Panc1 (cell line): Measurements from ENCODE around the gene EHBP1L1. TPM values are rescaled to one million over a fixed set of nuclear protein-coding genes. Genes with fewer than 3 reads are reported as not detected.

Source experiments
- ATAC-seq: fragments of 200-7000 bp; cut with Tn5 transposase; 2 replicates; pipeline ENCODE4 v1.9.1; 2020; ENCODE audit warnings: mild to moderate bottlenecking, moderate library complexity
- BruUV-seq: library from RNA; stranded (reverse); fragments of 400-500 nt; replicated peaks from 2 replicates; lab custom pipeline; 2021; lab: Mats Ljungman, UMichigan
- CTCF ChIA-PET: fragments of 300-600 bp; sonication (Branson Sonifier 250); formaldehyde crosslinking; loops from one replicate; lab custom pipeline; 2022; ENCODE audit warnings: antibody characterized with exemption; lab: Charles Lee
- POLR2A ChIA-PET: fragments of 300-600 bp; sonication (Branson Sonifier 250); formaldehyde crosslinking; loops from one replicate; lab custom pipeline; 2022; ENCODE audit warnings: antibody characterized with exemption; lab: Charles Lee
- DNase-seq: peaks from one replicate; pipeline ENCODE4 v3.0.0-alpha.2; 2010; ENCODE audit warnings: low read depth, low spot score
- H3K27ac ChIP-seq: 2 replicates; pipeline ENCODE4 v1.5.1; 2011; ENCODE audit warnings: mild to moderate bottlenecking, low read length, inconsistent platforms
- H3K27me3 ChIP-seq: fragments of 200-500 bp; sonication (Bioruptor generic); 2 replicates; pipeline ENCODE4 v1.6.0; 2014; ENCODE audit warnings: low read length, inconsistent platforms; ENCODE audit not compliant: control insufficient read depth, insufficient read depth
- H3K36me3 ChIP-seq: fragments of 200-500 bp; sonication (Bioruptor generic); 2 replicates; pipeline ENCODE4 v1.5.1; 2014; ENCODE audit warnings: inconsistent platforms, mild to moderate bottlenecking, low read length, moderate library complexity; ENCODE audit not compliant: control insufficient read depth, insufficient read depth
- H3K4me1 ChIP-seq: 2 replicates; pipeline ENCODE4 v1.5.1; 2011; ENCODE audit warnings: inconsistent platforms, mild to moderate bottlenecking, low read length, moderate library complexity; ENCODE audit not compliant: control insufficient read depth, insufficient read depth
- H3K4me3 ChIP-seq, 2 experiments: 2 replicates each; pipeline ENCODE4 v1.5.1; 2011 to 2012; ENCODE audit warnings: low read depth in 2 of 2, low read length in 2 of 2, mild to moderate bottlenecking in 2 of 2, inconsistent platforms in 1 of 2, moderate library complexity in 1 of 2
- H3K9me3 ChIP-seq: fragments of 200-500 bp; sonication (Bioruptor generic); 2 replicates; pipeline ENCODE4 v1.5.1; 2014; ENCODE audit warnings: low read depth, mild to moderate bottlenecking, inconsistent platforms, low read length, moderate library complexity; ENCODE audit not compliant: control insufficient read depth, insufficient read depth
- CTCF ChIP-seq: fragments of 450-650 bp; IDR thresholded peaks from 2 replicates; pipeline ENCODE4 v1.5.1; 2017; ENCODE audit warnings: mild to moderate bottlenecking
- POLR2AphosphoS5 ChIP-seq: IDR thresholded peaks from 2 replicates; pipeline ENCODE4 v1.6.1; 2012; ENCODE audit warnings: mild to moderate bottlenecking, low read depth, low read length, moderate library complexity
- REST ChIP-seq, 2 experiments: IDR thresholded peaks; 2 replicates each; pipeline ENCODE4 v1.6.1; 2011 to 2012; ENCODE audit warnings: low read depth in 2 of 2, control low read depth in 1 of 2, low read length in 1 of 2, mild to moderate bottlenecking in 1 of 2, moderate library complexity in 1 of 2; ENCODE audit not compliant: insufficient read depth in 1 of 2
- SIN3A ChIP-seq: IDR thresholded peaks from 2 replicates; pipeline ENCODE4 v1.6.1; 2012; ENCODE audit warnings: low read depth, mild to moderate bottlenecking, low read length, moderate library complexity, borderline replicate concordance; ENCODE audit not compliant: insufficient read depth
- TCF7L2 ChIP-seq: IDR thresholded peaks from 2 replicates; pipeline ENCODE4 v1.6.1; 2011; ENCODE audit warnings: mild to moderate bottlenecking, low read depth, low read length, inconsistent platforms
- in situ Hi-C: cut with HindIII; loops from 2 replicates; pipeline ENCODE4 v1.10.0; 2016; ENCODE audit warnings: low sequenced_read_pairs, low pct_unique_long_range_greater_than_20kb
- intact Hi-C: fragments of 100-400 bp; cut with micrococcal nuclease; formaldehyde crosslinking; loops from one replicate; pipeline ENCODE4 v1.10.0; 2022; ENCODE audit not compliant: unreplicated experiment
- total RNA-seq: library from RNA; stranded (reverse); gene quantifications from one replicate; pipeline ENCODE4 v1.2.1, GENCODE V29; 2021; ENCODE audit not compliant: unreplicated experiment

Gene EHBP1L1
- total RNA-seq, 1 experiment from 2014 or later: 108 TPM

GRCh38 chr11:65555693-65556231 is 20.1 kb upstream of the EHBP1L1 start:
- intact Hi-C loops: loop anchor here (10.0 kb wide), 1 partner anchor 299 kb away; the partner anchor contains the start of gene CFL1
- Histone ChIP-seq H3K4me3 (peak overlapping the region in 1 of 2 experiments; percentile 57; a peak in 2 of 4 replicates), H3K9me3 (no peaks in the 10 kb centered on the region), H3K4me1 (peaks cover 78% of the 10 kb centered on the region), H3K27ac (peak overlapping the region; percentile 58), H3K36me3 (no peaks in the 10 kb centered on the region), H3K27me3 (no peaks in the 10 kb centered on the region)
- peak; percentile 15 for ATAC-seq
- BruUV-seq: no TSS peak
- ChIA-PET POLR2A (no interaction called here), CTCF (interaction anchor here (0.6 kb wide), 1 partner anchor 39 kb away, joined by 3 read pairs; no protein-coding TSS in a partner anchor)
- DNase-seq: peak; percentile 73
- TF ChIP-seq POLR2AphosphoS5: no peak
- TF ChIP-seq TCF7L2: no peak
- TF ChIP-seq REST (IDR thresholded peaks at IDR 0.05; ENCODE audit: insufficient read depth in 1 of 2, low read depth in 2 of 2, low read length in 1 of 2): no peak
- TF ChIP-seq SIN3A: no peak
- no peak for TF ChIP-seq CTCF
- in situ Hi-C loops: no loop called here

- Histone ChIP-seq H3K27me3 (no peaks in the 10 kb centered on the region), H3K9me3 (no peaks in the 10 kb centered on the region), H3K36me3 (no peaks in the 10 kb centered on the region), H3K4me3 (peak overlapping the region; percentile 50 to 57), H3K4me1 (peaks cover 77% of the 10 kb centered on the region), H3K27ac (peak overlapping the region; percentile 83)
- intact Hi-C loops: loop anchor here (10.0 kb wide), 1 partner anchor 298 kb away; the partner anchor contains the start of gene CFL1
- ATAC-seq (no peak), DNase-seq (no peak)
- in situ Hi-C loops: no loop called here
- TF ChIP-seq CTCF: no peak
- TF ChIP-seq TCF7L2: no peak
- TF ChIP-seq SIN3A: no peak
- TF ChIP-seq POLR2AphosphoS5: no peak
- TF ChIP-seq REST (IDR thresholded peaks at IDR 0.05; ENCODE audit: insufficient read depth in 1 of 2, low read depth in 2 of 2, low read length in 1 of 2): no peak
- no TSS peak for BruUV-seq
- POLR2A ChIA-PET: interaction anchor here (0.6 kb wide), 1 partner anchor 9 kb away, joined by 7 read pairs; no protein-coding TSS in a partner anchor
- CTCF ChIA-PET: interaction anchor here (1.1 kb wide), 1 partner anchor 16 kb away, joined by 3 read pairs; no protein-coding TSS in a partner anchor
These were observed 19.2 kb upstream of the EHBP1L1 start for GRCh38 chr11:65556470-65557279.
